Progenitor cell of endocrine pancreas (in vitro differentiated cells): Measurements from ENCODE around the gene RPUSD4. TPM values are rescaled to one million over a fixed set of nuclear protein-coding genes. Genes with fewer than 3 reads are reported as not detected.

Source experiments
- DNase-seq: peaks from one replicate; pipeline ENCODE4 v3.0.0; 2021; ENCODE audit warnings: low spot score; ENCODE audit not compliant: unreplicated experiment
- H3K27ac Mint-ChIP-seq: 2 replicates; pipeline ENCODE4 v1.8.0; 2021; ENCODE audit warnings: mild to moderate bottlenecking, moderate library complexity, mixed read lengths
- H3K27me3 Mint-ChIP-seq: 2 replicates; pipeline ENCODE4 v1.8.0; 2021; ENCODE audit warnings: mixed read lengths
- H3K36me3 Mint-ChIP-seq: 2 replicates; pipeline ENCODE4 v1.8.0; 2022; ENCODE audit warnings: mixed read lengths; ENCODE audit not compliant: insufficient read depth
- H3K4me1 Mint-ChIP-seq: 2 replicates; pipeline ENCODE4 v1.8.0; 2021; ENCODE audit warnings: low read depth, mixed read lengths
- H3K4me3 Mint-ChIP-seq: 2 replicates; pipeline ENCODE4 v1.8.0; 2021; ENCODE audit warnings: low read depth, mild to moderate bottlenecking, moderate library complexity, mixed read lengths
- H3K9me3 Mint-ChIP-seq: 2 replicates; pipeline ENCODE4 v1.8.0; 2021; ENCODE audit warnings: low read depth, mixed read lengths
- CTCF ChIP-seq: fragments of 200-600 bp; sonication (generic); IDR thresholded peaks from one replicate; pipeline ENCODE4 v1.5.0; 2021; ENCODE audit warnings: antibody characterized with exemption, mild to moderate bottlenecking; ENCODE audit not compliant: unreplicated experiment
- total RNA-seq: library from RNA; stranded (reverse); gene quantifications from 2 replicates; pipeline ENCODE4 v1.2.1, GENCODE V29; 2021

The RPUSD4 gene
- total RNA-seq, 1 donor from 2014 or later, result 41.0 TPM

GRCh38 chr11:126188332-126189108 is 22.9 kb downstream of the RPUSD4 start:
- no peak for TF ChIP-seq CTCF
- Mint-ChIP-seq H3K27ac (peak overlapping the region; percentile 53), H3K27me3 (no peaks in the 10 kb centered on the region), H3K36me3 (peaks cover 12% of the 10 kb centered on the region), H3K4me3 (no peak overlapping the region), H3K9me3 (no peaks in the 10 kb centered on the region), H3K4me1 (no peaks in the 10 kb centered on the region)
- DNase-seq, result no peak

- no peaks in the 10 kb centered on the region for H3K4me1 Mint-ChIP-seq
- peaks cover 11% of the 10 kb centered on the region for H3K36me3 Mint-ChIP-seq
- DNase-seq, result no peak
- H3K4me3 Mint-ChIP-seq, result no peak overlapping the region
- peak; percentile 24 for TF ChIP-seq CTCF
- H3K27me3 Mint-ChIP-seq, result no peaks in the 10 kb centered on the region
- no peak overlapping the region for H3K27ac Mint-ChIP-seq
- no peaks in the 10 kb centered on the region for H3K9me3 Mint-ChIP-seq
Measured at GRCh38 chr11:126186708-126187529, 24.5 kb downstream of the RPUSD4 start.

GRCh38 chr11:126186025-126186698 is 25.3 kb downstream of the RPUSD4 start:
- Mint-ChIP-seq H3K27ac (no peak overlapping the region), H3K27me3 (no peaks in the 10 kb centered on the region), H3K4me3 (no peak overlapping the region), H3K36me3 (peaks cover 10% of the 10 kb centered on the region), H3K4me1 (no peaks in the 10 kb centered on the region), H3K9me3 (no peaks in the 10 kb centered on the region)
- DNase-seq, result no peak
- no peak for TF ChIP-seq CTCF

GRCh38 chr11:126185259-126186024 is 26.0 kb downstream of the RPUSD4 start:
- Mint-ChIP-seq H3K36me3 (peaks cover 12% of the 10 kb centered on the region), H3K27me3 (no peaks in the 10 kb centered on the region), H3K4me3 (no peak overlapping the region), H3K9me3 (no peaks in the 10 kb centered on the region), H3K27ac (no peak overlapping the region), H3K4me1 (no peaks in the 10 kb centered on the region)
- DNase-seq, result no peak
- TF ChIP-seq CTCF, result no peak
